ENCODE measurements around the gene HCRT.
"Not testable (repeated sequence)": the region's sequence is repeated elsewhere in the genome, so short reads cannot be mapped to it uniquely, and the experiment has no call there.

- TF ChIP-seq CTCF, POLR2A, EP300 (IDR thresholded peaks at IDR 0.05): not testable (repeated sequence)
Observed at GRCh38 chr17:42186191-42186590, 939 bp upstream of the HCRT start.
